ENCODE data around the gene CEACAM4.
"Not testable (repeated sequence)": the region's sequence is repeated elsewhere in the genome, so short reads cannot be mapped to it uniquely, and the experiment has no call there.

Gene CEACAM4

DNA sequence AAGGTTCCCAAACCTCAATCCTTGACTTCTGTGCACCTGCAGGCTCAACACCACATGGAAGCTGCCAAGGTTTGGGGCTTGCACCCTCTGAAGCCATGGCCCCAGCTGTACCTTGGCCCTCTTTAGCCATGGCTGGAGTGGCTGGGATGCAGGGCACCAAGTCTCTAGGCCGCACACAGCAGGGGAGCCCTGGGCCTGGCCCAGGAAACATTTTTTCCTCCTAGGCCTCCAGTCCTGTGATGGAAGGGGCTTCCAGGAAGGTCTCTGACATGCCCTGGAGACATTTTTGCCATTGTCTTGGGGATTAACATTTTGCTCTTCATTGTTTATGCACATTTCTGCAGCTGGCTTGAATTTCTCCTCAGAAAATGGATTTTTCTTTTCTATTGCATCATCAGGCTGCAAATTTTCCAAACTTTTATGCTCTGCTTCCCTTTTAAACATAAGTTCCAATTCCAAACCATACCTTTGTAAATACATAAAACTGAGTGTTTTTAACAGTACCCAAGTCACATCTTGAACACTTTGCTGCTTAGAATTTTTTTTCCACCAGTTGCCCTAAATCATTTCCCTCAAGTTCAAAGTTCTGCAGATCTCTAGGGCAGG is 44.2 kb downstream of the CEACAM4 start:
- not testable (repeated sequence) for H3K4me1 ChIP-seq (ENCODE audit: control insufficient read depth, insufficient read depth, low read length); H3K9ac ChIP-seq (ENCODE audit: low read length); H3K4me3 ChIP-seq (ENCODE audit: low read length); H3K36me3 ChIP-seq (ENCODE audit: control insufficient read depth, insufficient read depth, low read length, severe bottlenecking); DNase-seq (ENCODE audit: low read depth); H3K27me3 ChIP-seq (replicated peaks; ENCODE audit: control insufficient read depth, insufficient read depth, low read length)
- peaks cover 29% of the 10 kb centered on the region for H3K9me3 ChIP-seq (ENCODE audit: control insufficient read depth, low read length)

- Histone ChIP-seq H3K9me3 (ENCODE audit: control insufficient read depth, low read length) (peaks cover 29% of the 10 kb centered on the region), H3K27me3 (replicated peaks; ENCODE audit: control insufficient read depth, insufficient read depth, low read length) (peaks cover 18% of the 10 kb centered on the region)
- not testable (repeated sequence) for H3K4me1 ChIP-seq (ENCODE audit: control insufficient read depth, insufficient read depth, low read length); H3K4me3 ChIP-seq (ENCODE audit: low read length); H3K36me3 ChIP-seq (ENCODE audit: control insufficient read depth, insufficient read depth, low read length, severe bottlenecking); H3K9ac ChIP-seq (ENCODE audit: low read length); DNase-seq (ENCODE audit: low read depth)
Observed at GRCh38 chr19:41581068-41581467, 45.8 kb downstream of the CEACAM4 start.

GRCh38 chr19:41578886-41579285 is 48.0 kb downstream of the CEACAM4 start:
- Histone ChIP-seq H3K4me3 (ENCODE audit: low read length) (no peak overlapping the region), H3K9ac (ENCODE audit: low read length) (no peak overlapping the region), H3K4me1 (ENCODE audit: control insufficient read depth, insufficient read depth, low read length) (no peaks in the 10 kb centered on the region), H3K27me3 (replicated peaks; ENCODE audit: control insufficient read depth, insufficient read depth, low read length) (peaks cover 25% of the 10 kb centered on the region), H3K9me3 (ENCODE audit: control insufficient read depth, low read length) (peaks cover 29% of the 10 kb centered on the region), H3K36me3 (ENCODE audit: control insufficient read depth, insufficient read depth, low read length, severe bottlenecking) (no peaks in the 10 kb centered on the region)
- no peak for DNase-seq (ENCODE audit: low read depth)

DNA sequence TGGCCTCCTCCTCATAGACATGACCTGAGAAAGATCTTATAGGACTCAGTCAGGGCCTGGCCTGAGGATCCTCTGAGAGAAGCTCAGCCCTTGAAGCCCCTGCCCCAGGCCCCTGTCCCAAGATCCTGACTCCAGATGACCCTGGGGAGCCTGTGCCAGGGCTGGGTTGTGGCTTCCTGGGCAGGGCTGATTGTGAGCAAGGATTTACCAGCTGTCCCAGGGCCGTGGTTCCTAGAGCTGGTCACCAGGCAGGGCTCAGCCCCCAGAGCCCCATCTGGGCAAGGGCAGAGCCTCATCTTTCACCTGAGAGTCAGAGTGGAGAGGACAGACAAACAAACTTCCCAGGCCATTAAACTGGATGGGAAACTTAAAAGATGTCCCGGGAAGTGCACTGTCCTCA is 49.0 kb downstream of the CEACAM4 start:
- peaks cover 23% of the 10 kb centered on the region for H3K9me3 ChIP-seq (ENCODE audit: control insufficient read depth, low read length)
- no peak for DNase-seq (ENCODE audit: low read depth)
- no peaks in the 10 kb centered on the region for H3K36me3 ChIP-seq (ENCODE audit: control insufficient read depth, insufficient read depth, low read length, severe bottlenecking)
- no peak overlapping the region for H3K9ac ChIP-seq (ENCODE audit: low read length)
- H3K4me1 ChIP-seq (ENCODE audit: control insufficient read depth, insufficient read depth, low read length) = no peaks in the 10 kb centered on the region
- H3K4me3 ChIP-seq (ENCODE audit: low read length) = no peak overlapping the region
- H3K27me3 ChIP-seq (replicated peaks; ENCODE audit: control insufficient read depth, insufficient read depth, low read length) = peaks cover 35% of the 10 kb centered on the region

DNA sequence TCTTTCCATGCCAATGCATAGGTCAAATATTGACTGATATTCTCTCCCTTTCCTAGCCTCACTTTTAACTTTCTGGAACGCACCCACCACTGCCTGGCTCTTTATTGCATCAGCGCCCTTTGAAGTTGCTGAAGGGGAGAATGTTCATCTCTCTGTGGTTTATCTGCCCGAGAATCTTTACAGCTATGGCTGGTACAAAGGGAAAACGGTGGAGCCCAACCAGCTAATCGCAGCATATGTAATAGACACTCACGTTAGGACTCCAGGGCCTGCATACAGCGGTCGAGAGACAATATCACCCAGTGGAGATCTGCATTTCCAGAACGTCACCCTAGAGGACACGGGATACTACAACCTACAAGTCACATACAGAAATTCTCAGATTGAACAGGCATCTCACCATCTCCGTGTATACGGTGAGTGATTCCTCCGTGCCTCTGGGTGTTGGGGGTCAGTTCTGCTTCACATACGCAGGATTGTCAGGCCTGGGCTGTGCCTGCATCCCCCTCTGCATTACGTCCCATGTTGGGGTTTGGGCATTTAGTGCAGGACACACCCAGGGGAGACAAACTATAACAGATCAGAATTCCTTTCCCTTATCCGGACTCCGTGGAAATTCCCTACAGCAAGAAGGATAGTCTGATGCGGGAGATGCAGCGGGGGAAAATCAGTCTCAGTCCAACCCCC is 49.6 kb downstream of the CEACAM4 start:
- DNase-seq (ENCODE audit: low read depth) = no peak
- no peaks in the 10 kb centered on the region for H3K4me1 ChIP-seq (ENCODE audit: control insufficient read depth, insufficient read depth, low read length)
- no peak overlapping the region for H3K4me3 ChIP-seq (ENCODE audit: low read length)
- H3K36me3 ChIP-seq (ENCODE audit: control insufficient read depth, insufficient read depth, low read length, severe bottlenecking) = no peaks in the 10 kb centered on the region
- no peak overlapping the region for H3K9ac ChIP-seq (ENCODE audit: low read length)
- H3K9me3 ChIP-seq (ENCODE audit: control insufficient read depth, low read length) = peaks cover 19% of the 10 kb centered on the region
- peaks cover 40% of the 10 kb centered on the region for H3K27me3 ChIP-seq (replicated peaks; ENCODE audit: control insufficient read depth, insufficient read depth, low read length)

GRCh38 chr19:41575998-41576397 is 50.9 kb downstream of the CEACAM4 start, which contains the start of gene CEACAM21:
Gene CEACAM21, plus strand, starts transcription at chr19:41576166. Its CDS starts 109 bp downstream, at chr19:41576275.
- Histone ChIP-seq H3K27me3 (replicated peaks; ENCODE audit: control insufficient read depth, insufficient read depth, low read length) (peaks cover 47% of the 10 kb centered on the region), H3K9me3 (ENCODE audit: control insufficient read depth, low read length) (peaks cover 8% of the 10 kb centered on the region), H3K4me1 (ENCODE audit: control insufficient read depth, insufficient read depth, low read length) (no peaks in the 10 kb centered on the region), H3K36me3 (ENCODE audit: control insufficient read depth, insufficient read depth, low read length, severe bottlenecking) (no peaks in the 10 kb centered on the region), H3K4me3 (ENCODE audit: low read length) (no peak within 1 kb of the TSS), H3K9ac (ENCODE audit: low read length) (no peak within 1 kb of the TSS)
- DNase-seq (ENCODE audit: low read depth) = no peak

DNA sequence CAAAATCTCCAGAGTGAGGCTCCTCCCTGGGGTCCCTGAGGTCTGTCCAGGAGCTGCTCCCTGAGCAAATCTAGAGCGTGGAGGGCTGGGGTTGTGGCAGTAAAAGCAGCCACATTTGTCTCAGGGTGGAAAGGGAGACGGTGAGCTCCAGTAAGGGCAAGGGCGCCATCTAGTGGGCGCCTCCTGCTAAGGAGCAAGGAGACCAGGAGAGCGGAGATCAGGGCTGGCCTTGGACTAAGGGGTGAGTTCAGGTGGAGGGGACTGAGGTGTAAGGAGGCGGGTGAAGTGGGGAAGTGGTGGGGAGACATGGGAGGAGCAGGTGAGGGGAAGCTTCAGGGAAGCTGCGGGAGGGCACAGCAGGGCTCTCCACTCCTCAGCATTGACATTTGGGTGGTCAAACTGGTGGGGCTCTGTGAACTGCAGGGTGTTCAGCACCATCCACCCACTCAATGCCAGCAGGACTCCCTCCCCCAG is 56.2 kb downstream of the CEACAM4 start:
- Histone ChIP-seq H3K4me3 (ENCODE audit: low read length) (no peak overlapping the region), H3K4me1 (ENCODE audit: control insufficient read depth, insufficient read depth, low read length) (no peaks in the 10 kb centered on the region), H3K9me3 (ENCODE audit: control insufficient read depth, low read length) (peaks cover 10% of the 10 kb centered on the region), H3K36me3 (ENCODE audit: control insufficient read depth, insufficient read depth, low read length, severe bottlenecking) (no peaks in the 10 kb centered on the region), H3K27me3 (replicated peaks; ENCODE audit: control insufficient read depth, insufficient read depth, low read length) (peaks cover 76% of the 10 kb centered on the region), H3K9ac (ENCODE audit: low read length) (no peak overlapping the region)
- DNase-seq (ENCODE audit: low read depth) = peak; percentile 91

DNA sequence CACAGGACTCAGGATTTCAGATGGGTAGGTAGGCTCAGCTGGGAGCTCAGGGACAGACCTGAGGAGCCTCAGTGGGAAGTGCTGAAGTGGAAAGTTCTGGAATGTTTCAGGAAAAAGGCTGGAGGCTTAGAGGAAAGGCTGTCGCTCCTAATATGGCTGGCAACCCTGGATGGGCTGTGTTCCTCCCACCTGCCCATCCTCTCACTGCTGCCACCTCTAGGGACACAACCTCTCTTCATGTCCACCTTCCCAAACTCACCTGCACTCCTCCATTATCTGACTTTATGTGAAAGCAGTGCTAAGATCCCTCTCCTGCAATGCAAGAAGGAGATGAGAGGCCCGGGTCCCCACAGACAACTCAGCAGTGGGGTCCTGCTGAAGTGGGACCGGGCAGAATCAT is 56.7 kb downstream of the CEACAM4 start:
- peaks cover 81% of the 10 kb centered on the region for H3K27me3 ChIP-seq (replicated peaks; ENCODE audit: control insufficient read depth, insufficient read depth, low read length)

DNA sequence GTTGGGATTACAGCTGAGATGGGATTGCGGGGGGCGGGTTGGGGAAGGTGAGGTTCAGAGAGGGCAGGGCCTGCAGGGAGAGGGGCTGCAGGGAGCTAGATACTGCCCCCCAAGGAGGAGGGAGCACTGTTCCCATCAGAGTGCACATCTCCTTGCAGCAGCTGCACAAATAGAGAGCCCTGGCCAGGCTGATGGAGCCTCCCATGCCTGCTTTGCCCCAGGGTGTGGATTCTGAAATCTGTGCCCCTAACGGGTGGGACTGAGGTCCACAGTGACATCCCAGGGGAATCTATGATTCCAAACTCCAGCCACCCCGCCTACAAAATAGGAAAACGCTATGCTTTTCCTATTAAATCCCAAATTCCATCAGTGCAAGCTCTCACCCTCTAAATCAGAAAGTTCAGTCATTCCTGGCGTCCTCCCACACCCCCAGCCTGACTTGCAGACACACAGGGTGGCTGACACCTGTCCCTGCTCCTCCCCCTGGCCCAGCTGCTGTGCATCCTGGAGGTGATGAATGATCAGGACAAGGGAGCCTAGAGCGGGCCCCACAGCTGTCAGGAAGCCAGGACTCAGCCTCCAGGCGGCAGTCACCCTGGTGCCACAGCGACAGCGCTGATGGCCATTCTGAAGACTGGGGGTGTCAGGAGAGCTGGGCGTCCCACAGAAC is 57.3 kb downstream of the CEACAM4 start:
- Histone ChIP-seq H3K4me3 (ENCODE audit: low read length) (no peak overlapping the region), H3K27me3 (replicated peaks; ENCODE audit: control insufficient read depth, insufficient read depth, low read length) (peaks cover 86% of the 10 kb centered on the region), H3K36me3 (ENCODE audit: control insufficient read depth, insufficient read depth, low read length, severe bottlenecking) (no peaks in the 10 kb centered on the region), H3K9me3 (ENCODE audit: control insufficient read depth, low read length) (peaks cover 10% of the 10 kb centered on the region), H3K4me1 (ENCODE audit: control insufficient read depth, insufficient read depth, low read length) (no peaks in the 10 kb centered on the region), H3K9ac (ENCODE audit: low read length) (no peak overlapping the region)
- DNase-seq (ENCODE audit: low read depth) = no peak

More for the DNA sequence above, 56.7 kb downstream of the CEACAM4 start:
- no peak for DNase-seq (ENCODE audit: low read depth)
- H3K36me3 ChIP-seq (ENCODE audit: control insufficient read depth, insufficient read depth, low read length, severe bottlenecking) = no peaks in the 10 kb centered on the region
- H3K4me1 ChIP-seq (ENCODE audit: control insufficient read depth, insufficient read depth, low read length) = no peaks in the 10 kb centered on the region
- H3K9ac ChIP-seq (ENCODE audit: low read length) = no peak overlapping the region
- H3K4me3 ChIP-seq (ENCODE audit: low read length) = no peak overlapping the region
- H3K9me3 ChIP-seq (ENCODE audit: control insufficient read depth, low read length) = peaks cover 10% of the 10 kb centered on the region

Data from adipocyte (in vitro differentiated cells).